OCI-LY3 (cell line): ENCODE results near the gene ATG10.
"Not testable (repeated sequence)": the region's sequence is repeated elsewhere in the genome, so short reads cannot be mapped to it uniquely, and the experiment has no call there.

Experiments used
- H2AFZ ChIP-seq: fragments of 200-600, 300-600 bp; shearing (Covaris generic); 2 replicates; pipeline ENCODE4 v1.6.0; 2014; ENCODE audit warnings: antibody characterized with exemption, low read depth, low read length
- H3K27ac ChIP-seq: fragments of 200-600, 300-600 bp; sonication (generic); 2 replicates; pipeline ENCODE4 v1.5.1; 2014; ENCODE audit warnings: mild to moderate bottlenecking, low read length, moderate library complexity, mixed read lengths
- H3K27me3 ChIP-seq: fragments of 200-600, 300-600 bp; sonication (generic); 2 replicates; pipeline ENCODE4 v1.6.1; 2014; ENCODE audit warnings: low read depth, low read length, mixed read lengths
- H3K36me3 ChIP-seq: fragments of 200-600, 300-600 bp; sonication (generic); replicated peaks from 2 replicates; pipeline ENCODE3; 2014; ENCODE audit warnings: low read depth, low read length, mixed read lengths
- H3K4me1 ChIP-seq: fragments of 300-600, 200-600 bp; sonication (generic); 2 replicates; pipeline ENCODE4 v1.6.1; 2014; ENCODE audit warnings: low read length, mixed read lengths
- H3K4me2 ChIP-seq: fragments of 200-600, 300-600 bp; sonication (generic); 2 replicates; pipeline ENCODE4 v1.6.1; 2014; ENCODE audit warnings: low read length, mixed read lengths
- H3K4me3 ChIP-seq: fragments of 300-600, 200-600 bp; sonication (generic); 2 replicates; pipeline ENCODE4 v1.5.1; 2014; ENCODE audit warnings: antibody characterized with exemption, mild to moderate bottlenecking, low read length, moderate library complexity
- H3K79me2 ChIP-seq: fragments of 300-600, 200-600 bp; shearing (Covaris generic); 2 replicates; pipeline ENCODE4 v1.6.1; 2014; ENCODE audit warnings: mild to moderate bottlenecking, low read length, mixed read lengths
- H3K9ac ChIP-seq: fragments of 300-600, 200-600 bp; shearing (Covaris generic); 2 replicates; pipeline ENCODE4 v1.6.0; 2014; ENCODE audit warnings: mild to moderate bottlenecking, low read length, moderate library complexity
- H3K9me3 ChIP-seq: fragments of 200-600, 300-600 bp; shearing (Covaris generic); 2 replicates; pipeline ENCODE4 v1.6.1; 2014; ENCODE audit warnings: low read length, mixed read lengths; ENCODE audit not compliant: insufficient read depth
- H4K20me1 ChIP-seq: fragments of 200-600, 300-600 bp; sonication (generic); 2 replicates; pipeline ENCODE4 v1.6.1; 2016; ENCODE audit warnings: low read length, mixed read lengths; ENCODE audit not compliant: insufficient read depth
- CTCF ChIP-seq: fragments of 200-600, 300-600 bp; sonication (generic); IDR thresholded peaks from 2 replicates; pipeline ENCODE4 v1.5.1; 2014; ENCODE audit warnings: antibody characterized with exemption, low read length, low read depth
- EZH2phosphoT487 ChIP-seq: fragments of 200-600 bp; shearing (Covaris generic); IDR thresholded peaks from 2 replicates; pipeline ENCODE4 v1.6.1; 2018; ENCODE audit warnings: antibody characterized with exemption, mixed run types, low read depth

The ATG10 gene

GRCh38 chr5:82106756-82107155 lies 134.9 kb downstream of the ATG10 start:
- H3K27ac ChIP-seq, result no peak overlapping the region
- no peaks in the 10 kb centered on the region for H3K4me1 ChIP-seq
- no peaks in the 10 kb centered on the region for H3K36me3 ChIP-seq
- no peak overlapping the region for H3K4me2 ChIP-seq
- H4K20me1 ChIP-seq, result no peaks in the 10 kb centered on the region
- H3K9me3 ChIP-seq, result no peaks in the 10 kb centered on the region
- H3K79me2 ChIP-seq, result no peaks in the 10 kb centered on the region
- H3K9ac ChIP-seq, result no peak overlapping the region
- no peaks in the 10 kb centered on the region for H3K27me3 ChIP-seq
- H2AFZ ChIP-seq, result no peak overlapping the region
- no peak overlapping the region for H3K4me3 ChIP-seq
- no peak for TF ChIP-seq EZH2phosphoT487
- no peak for TF ChIP-seq CTCF

- no peak overlapping the region for H3K4me3 ChIP-seq
- no peaks in the 10 kb centered on the region for H4K20me1 ChIP-seq
- H3K4me2 ChIP-seq, result no peak overlapping the region
- no peak overlapping the region for H3K27ac ChIP-seq
- H3K9ac ChIP-seq, result no peak overlapping the region
- TF ChIP-seq CTCF (peak; percentile 29; the same call in 1 of the 2 replicates), EZH2phosphoT487 (no peak)
- no peaks in the 10 kb centered on the region for H3K27me3 ChIP-seq
- no peaks in the 10 kb centered on the region for H3K4me1 ChIP-seq
- no peaks in the 10 kb centered on the region for H3K79me2 ChIP-seq
- H3K9me3 ChIP-seq, result no peaks in the 10 kb centered on the region
- no peaks in the 10 kb centered on the region for H3K36me3 ChIP-seq
- no peak overlapping the region for H2AFZ ChIP-seq
Observed at GRCh38 chr5:82107267-82107666, 135.4 kb downstream of the ATG10 start.

- H3K27me3 ChIP-seq, result no peaks in the 10 kb centered on the region
- H3K36me3 ChIP-seq, result no peaks in the 10 kb centered on the region
- H3K4me2 ChIP-seq, result no peak overlapping the region
- H3K9ac ChIP-seq, result no peak overlapping the region
- H2AFZ ChIP-seq, result no peak overlapping the region
- H4K20me1 ChIP-seq, result no peaks in the 10 kb centered on the region
- H3K27ac ChIP-seq, result no peak overlapping the region
- no peaks in the 10 kb centered on the region for H3K79me2 ChIP-seq
- H3K4me1 ChIP-seq, result no peaks in the 10 kb centered on the region
- no peaks in the 10 kb centered on the region for H3K9me3 ChIP-seq
- no peak overlapping the region for H3K4me3 ChIP-seq
- no peak for TF ChIP-seq EZH2phosphoT487
- TF ChIP-seq CTCF, result no peak
Observed at GRCh38 chr5:82109013-82109412, 137.2 kb downstream of the ATG10 start.

DNA sequence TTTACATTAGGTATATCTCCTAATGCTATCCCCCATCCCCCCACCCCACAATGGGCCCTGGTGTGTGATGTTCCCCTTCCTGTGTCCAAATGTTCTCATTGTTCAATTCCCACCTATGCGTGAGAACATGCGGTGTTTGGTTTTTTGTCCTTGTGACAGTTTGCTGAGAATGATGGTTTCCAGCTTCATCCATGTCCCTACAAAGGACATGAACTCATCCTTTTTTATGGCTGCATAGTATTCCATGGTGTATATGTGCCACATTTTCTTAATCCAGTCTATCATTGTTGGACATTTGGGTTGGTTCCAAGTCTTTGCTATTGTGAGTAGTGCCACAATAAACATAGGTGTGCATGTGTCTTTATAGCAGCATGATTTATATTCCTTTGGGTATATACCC lies 138.1 kb downstream of the ATG10 start:
- not testable (repeated sequence) for H3K79me2 ChIP-seq, H3K4me3 ChIP-seq, H3K27ac ChIP-seq, H3K4me2 ChIP-seq, H3K4me1 ChIP-seq, H3K36me3 ChIP-seq, H3K9ac ChIP-seq, H3K9me3 ChIP-seq, H4K20me1 ChIP-seq, H2AFZ ChIP-seq, H3K27me3 ChIP-seq

DNA sequence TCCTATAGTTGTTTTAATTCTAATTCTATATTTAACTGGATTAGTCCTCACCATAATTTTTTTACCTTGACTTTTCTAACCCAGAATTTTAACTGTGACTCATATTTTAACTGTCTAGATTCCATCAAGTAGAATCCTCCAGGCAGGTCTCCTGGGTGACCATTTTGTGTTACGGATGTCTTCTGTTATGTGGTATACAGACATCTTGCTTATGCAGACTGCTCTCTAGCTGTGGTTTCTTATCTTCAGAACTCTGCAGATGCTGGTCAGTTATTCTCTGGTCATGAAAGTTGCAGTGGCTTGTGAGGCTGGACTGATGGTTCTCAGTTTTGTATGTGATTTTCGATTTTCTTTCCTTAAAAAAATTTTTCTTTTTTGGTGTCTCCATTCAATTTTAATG lies 139.4 kb downstream of the ATG10 start:
- no peaks in the 10 kb centered on the region for H4K20me1 ChIP-seq
- no peaks in the 10 kb centered on the region for H3K27me3 ChIP-seq
- no peaks in the 10 kb centered on the region for H3K4me1 ChIP-seq
- no peaks in the 10 kb centered on the region for H3K36me3 ChIP-seq
- no peak overlapping the region for H3K4me2 ChIP-seq
- no peaks in the 10 kb centered on the region for H3K79me2 ChIP-seq
- no peak overlapping the region for H3K9ac ChIP-seq
- no peak overlapping the region for H3K4me3 ChIP-seq
- no peak overlapping the region for H2AFZ ChIP-seq
- TF ChIP-seq EZH2phosphoT487 (no peak), CTCF (no peak)
- H3K27ac ChIP-seq, result no peak overlapping the region
- H3K9me3 ChIP-seq, result no peaks in the 10 kb centered on the region
